NT2/D1 (cell line): Measurements from ENCODE around the gene MAML2.

Experiments used
- SUZ12 ChIP-seq: IDR thresholded peaks from 2 replicates; pipeline ENCODE4 v1.6.1; 2011; ENCODE audit not compliant: insufficient read length, insufficient read depth; ENCODE audit errors: extremely low read depth
- YY1 ChIP-seq: IDR thresholded peaks from 2 replicates; pipeline ENCODE4 v1.6.1; 2011; ENCODE audit not compliant: insufficient read length, insufficient read depth
- ZNF274 ChIP-seq: IDR thresholded peaks from 2 replicates; pipeline ENCODE4 v1.6.1; 2011; ENCODE audit warnings: mild to moderate bottlenecking, low read depth, low read length

DNA sequence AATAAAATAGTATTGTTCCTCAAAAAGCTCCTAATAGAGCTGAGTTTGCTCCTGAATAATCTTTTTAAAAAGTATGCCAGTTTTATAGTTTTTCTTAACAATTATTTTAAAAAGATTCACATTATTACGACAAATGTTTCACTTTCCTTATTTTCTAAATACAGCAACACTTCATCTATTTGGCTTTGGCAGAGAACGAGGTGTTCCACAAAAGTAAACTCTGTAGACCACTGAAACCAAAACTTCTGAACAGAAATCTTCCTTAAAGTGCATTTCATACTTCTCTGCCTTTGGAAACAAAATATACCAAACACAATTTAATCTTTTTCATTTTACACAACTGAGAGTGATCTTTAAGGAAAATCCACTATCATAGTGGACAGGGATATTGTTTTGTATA, 285.5 kb downstream of the MAML2 start:
- no peak for TF ChIP-seq YY1
- no peak for TF ChIP-seq ZNF274
- no peak for TF ChIP-seq SUZ12
